GM18858 (cell line): ENCODE measurements around the gene EXOC6B.
A peak's percentile ranks its signal among the peaks of the same experiment; 100 is the strongest.

ENCODE experiments used
- ATAC-seq: cut with Tn5 transposase; IDR thresholded peaks from one replicate; pipeline ENCODE4 v1.9.1; 2021; ENCODE audit not compliant: unreplicated experiment

EXOC6B gene

GRCh38 chr2:72825257-72826155 lies at the start of gene EXOC6B:
Gene EXOC6B, minus strand, starts transcription at chr2:72826033.
- peak; percentile 95 for ATAC-seq

GRCh38 chr2:72871880-72872279 lies 46.0 kb upstream of the EXOC6B start:
- no peak for ATAC-seq

- ATAC-seq: no peak
These were observed 45.2 kb upstream of the EXOC6B start for GRCh38 chr2:72871060-72871459.

- peak; percentile 55 for ATAC-seq
These were observed 38.7 kb upstream of the EXOC6B start for GRCh38 chr2:72864500-72864899.

GRCh38 chr2:72863046-72863445 lies 37.2 kb upstream of the EXOC6B start:
- no peak for ATAC-seq

GRCh38 chr2:72862239-72862988 lies 36.6 kb upstream of the EXOC6B start:
- ATAC-seq: peak; percentile 87

GRCh38 chr2:72859831-72860262 lies 34.0 kb upstream of the EXOC6B start:
- peak; percentile 46 for ATAC-seq

- no peak for ATAC-seq
These were observed 25.5 kb upstream of the EXOC6B start for GRCh38 chr2:72851333-72851732.

- no peak for ATAC-seq
These were observed 23.3 kb upstream of the EXOC6B start for GRCh38 chr2:72849138-72849462.

- ATAC-seq: no peak
These were observed 22.8 kb upstream of the EXOC6B start for GRCh38 chr2:72848436-72849137.

- ATAC-seq: no peak
These were observed 21.9 kb upstream of the EXOC6B start for GRCh38 chr2:72847534-72848315.

- peak; percentile 99 for ATAC-seq
These were observed 20.6 kb upstream of the EXOC6B start for GRCh38 chr2:72846171-72847095.

GRCh38 chr2:72843301-72843700 lies 17.5 kb upstream of the EXOC6B start:
- no peak for ATAC-seq

- ATAC-seq: no peak
These were observed 15.8 kb upstream of the EXOC6B start for GRCh38 chr2:72841462-72842125.

GRCh38 chr2:72840066-72840465 lies 14.2 kb upstream of the EXOC6B start:
- ATAC-seq: no peak

GRCh38 chr2:72837171-72837570 lies 11.3 kb upstream of the EXOC6B start:
- ATAC-seq: no peak

- no peak for ATAC-seq
These were observed 9.6 kb upstream of the EXOC6B start for GRCh38 chr2:72835403-72835802.

- ATAC-seq: no peak
These were observed 8.8 kb upstream of the EXOC6B start for GRCh38 chr2:72834596-72834995.

- no peak for ATAC-seq
These were observed 7.4 kb upstream of the EXOC6B start for GRCh38 chr2:72833084-72833714.
